Activated gamma-delta T cell (primary cell): ENCODE data around the gene ADAM17.

Source experiments
- DNase-seq: peaks from one replicate; lab custom pipeline; 2025; lab: John Stamatoyannopoulos, UW

The ADAM17 gene

DNA sequence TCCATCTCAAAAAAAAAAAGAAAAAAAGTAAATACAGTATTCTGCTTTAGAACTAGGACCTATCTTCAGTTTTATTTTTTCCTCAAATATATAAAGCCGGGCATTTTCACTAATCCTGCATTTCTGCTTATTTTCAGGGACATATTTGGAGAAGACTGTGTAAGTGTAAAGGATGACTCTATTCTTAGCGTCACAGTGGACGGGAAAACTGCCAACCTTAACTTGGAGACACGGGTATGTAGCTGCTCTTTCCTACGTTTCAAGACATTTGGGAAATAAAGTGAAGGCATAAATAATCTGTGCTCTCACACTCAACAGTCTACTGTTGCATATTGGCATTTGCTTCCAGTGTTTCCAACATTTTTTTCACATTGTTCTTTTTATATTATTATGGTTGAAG, 84.4 kb downstream of the ADAM17 start:
- no peak for DNase-seq

DNA sequence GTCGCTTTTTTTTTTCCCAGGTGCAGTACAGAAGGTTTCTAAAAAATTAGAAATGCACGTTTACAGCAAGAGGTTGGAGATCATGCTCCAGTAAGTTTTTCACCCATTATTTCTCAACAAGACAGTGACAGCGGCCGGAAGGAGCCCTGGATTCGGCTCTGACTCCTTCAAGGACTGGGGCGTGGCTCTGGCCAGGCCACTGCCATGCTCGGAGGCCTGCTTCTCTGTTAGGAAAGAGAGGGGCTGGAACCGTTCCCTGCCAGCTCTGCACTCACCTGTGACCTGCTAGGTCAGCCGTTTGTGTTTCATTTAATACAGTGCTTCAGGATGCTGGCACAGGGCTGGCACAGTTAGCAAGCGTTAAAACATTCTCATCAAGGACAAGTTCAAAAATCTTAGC, 87.9 kb downstream of the ADAM17 start:
- no peak for DNase-seq

DNA sequence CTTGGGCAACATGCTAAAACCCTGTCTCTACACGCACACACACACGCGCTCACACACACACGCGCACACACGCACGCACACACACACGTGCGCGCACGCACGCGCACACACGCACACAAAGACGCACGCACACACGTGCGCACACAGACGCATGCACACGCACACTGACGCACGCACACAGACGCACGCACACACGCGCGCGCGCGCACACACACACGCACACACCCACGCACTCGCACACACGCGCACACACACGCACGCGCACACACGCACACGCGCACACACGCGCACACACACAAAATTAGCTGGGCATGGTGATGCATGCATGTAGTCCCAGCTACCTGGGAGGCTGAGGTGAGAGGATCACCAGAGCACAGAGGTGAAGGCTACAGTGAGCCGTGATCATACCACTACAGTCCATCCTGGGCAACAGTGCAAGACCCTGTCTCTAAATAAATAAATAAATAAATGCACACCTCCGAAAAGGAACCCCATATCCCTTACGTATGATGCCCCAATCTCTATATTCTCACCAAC, 89.4 kb downstream of the ADAM17 start:
- no peak for DNase-seq

DNA sequence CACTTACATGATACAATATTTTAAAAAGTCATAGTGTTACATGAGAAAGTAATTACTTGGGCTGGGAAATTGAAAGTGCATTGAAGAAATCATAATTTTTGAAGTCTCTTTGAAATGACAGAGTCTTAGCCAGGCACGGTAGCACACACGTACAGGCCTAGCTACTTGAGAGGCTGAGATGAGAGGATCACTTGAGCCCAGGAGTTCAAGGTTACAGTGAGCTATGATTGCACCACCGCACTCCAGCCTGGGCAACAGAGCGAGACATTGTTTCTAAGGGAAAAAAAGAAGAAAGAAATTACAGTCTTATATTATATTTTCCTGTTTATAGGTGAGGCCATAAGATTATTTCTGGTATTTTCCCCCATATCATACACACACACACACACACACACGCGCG, 90.5 kb downstream of the ADAM17 start:
- no peak for DNase-seq

DNA sequence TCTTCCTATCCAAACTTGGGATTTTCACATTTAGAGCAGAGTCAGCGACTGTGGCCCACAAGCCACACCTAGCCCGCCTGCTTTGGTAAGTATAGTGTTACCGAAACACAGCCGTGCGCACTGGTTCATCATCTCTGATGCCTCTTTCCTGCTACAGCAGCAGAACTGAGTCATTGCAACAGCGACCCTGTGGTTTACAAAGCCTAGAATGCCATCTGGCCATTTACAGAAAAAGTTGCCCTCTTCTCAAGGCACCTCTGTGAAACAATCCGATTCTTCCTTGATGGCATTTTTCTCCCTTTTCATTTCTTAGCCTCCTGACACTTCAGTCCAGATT, 92.0 kb downstream of the ADAM17 start:
- no peak for DNase-seq

DNA sequence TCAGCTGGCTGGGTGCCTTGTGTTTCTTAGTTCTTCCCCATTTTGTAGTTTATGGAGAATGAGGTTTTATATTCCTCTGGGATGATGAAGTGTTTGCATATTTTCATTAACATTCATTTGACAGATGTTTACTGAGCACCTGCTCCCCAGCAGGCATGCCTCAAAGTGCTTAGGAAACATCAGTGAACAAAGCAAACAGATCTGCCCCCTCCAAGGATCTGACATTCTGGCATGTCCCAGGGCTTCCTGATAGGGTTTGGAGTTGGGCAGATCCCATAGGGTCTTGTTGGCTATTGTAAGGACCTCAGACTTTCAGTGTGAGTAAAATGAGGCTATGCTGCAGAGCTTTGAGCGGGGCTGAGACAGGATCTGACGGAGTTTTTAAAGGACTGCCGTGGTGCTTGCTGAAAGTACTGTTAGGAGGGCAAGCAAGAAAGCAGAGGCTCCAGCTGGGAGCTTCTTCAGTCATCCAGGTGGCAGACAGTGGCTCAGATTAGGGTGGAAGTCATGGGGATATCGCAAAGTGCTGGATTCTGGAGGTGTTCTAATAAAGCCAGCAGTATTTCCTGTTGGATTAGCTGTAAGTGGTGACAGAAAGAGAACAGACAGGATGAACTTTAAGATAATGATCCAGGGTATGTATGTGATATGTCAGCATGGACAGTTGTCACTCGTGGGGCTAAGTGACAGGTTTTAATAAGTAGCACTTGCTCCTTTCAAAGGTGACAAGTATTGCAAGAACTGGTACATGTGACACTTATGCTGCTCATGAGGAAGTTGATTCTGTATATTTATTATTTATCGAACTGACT, 92.5 kb downstream of the ADAM17 start:
- no peak for DNase-seq

DNA sequence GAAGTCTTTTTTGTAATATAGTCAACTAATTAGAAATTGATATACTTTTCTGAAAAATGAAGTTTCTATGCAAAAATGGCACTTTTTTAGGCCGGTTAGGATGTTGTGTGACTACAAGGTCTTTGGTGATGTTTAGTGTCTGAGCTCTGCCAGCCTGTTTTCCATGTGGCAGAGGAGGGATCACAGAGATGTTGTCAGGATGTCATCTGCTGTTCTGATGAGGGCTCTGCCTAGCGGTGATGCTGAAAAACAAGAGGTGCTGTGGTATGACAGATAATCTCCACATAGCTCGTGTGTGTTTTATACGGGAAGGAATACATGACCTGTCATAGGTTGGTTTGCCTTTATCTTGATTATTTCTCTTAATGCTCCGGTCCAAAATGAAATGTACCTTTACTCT, 93.3 kb downstream of the ADAM17 start:
- DNase-seq, result no peak

DNA sequence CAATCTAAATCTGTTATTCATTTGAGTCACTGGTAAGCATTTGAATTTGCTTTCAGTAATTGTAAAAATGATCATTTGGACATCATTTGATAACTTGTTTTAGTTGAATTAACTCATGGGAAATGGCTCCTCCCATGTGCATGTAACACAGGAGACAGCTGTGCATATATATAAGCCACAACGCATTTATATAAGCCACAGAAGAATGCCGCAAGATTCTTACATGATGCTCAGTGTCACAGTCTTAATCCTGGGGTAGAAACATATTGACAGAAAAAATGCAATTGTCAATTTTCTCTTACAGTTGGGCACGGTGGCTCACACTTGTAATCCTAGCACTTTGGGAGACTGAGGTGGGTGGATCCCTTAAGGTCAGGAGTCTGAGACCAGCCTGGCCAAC, 94.6 kb downstream of the ADAM17 start:
- DNase-seq, result no peak

DNA sequence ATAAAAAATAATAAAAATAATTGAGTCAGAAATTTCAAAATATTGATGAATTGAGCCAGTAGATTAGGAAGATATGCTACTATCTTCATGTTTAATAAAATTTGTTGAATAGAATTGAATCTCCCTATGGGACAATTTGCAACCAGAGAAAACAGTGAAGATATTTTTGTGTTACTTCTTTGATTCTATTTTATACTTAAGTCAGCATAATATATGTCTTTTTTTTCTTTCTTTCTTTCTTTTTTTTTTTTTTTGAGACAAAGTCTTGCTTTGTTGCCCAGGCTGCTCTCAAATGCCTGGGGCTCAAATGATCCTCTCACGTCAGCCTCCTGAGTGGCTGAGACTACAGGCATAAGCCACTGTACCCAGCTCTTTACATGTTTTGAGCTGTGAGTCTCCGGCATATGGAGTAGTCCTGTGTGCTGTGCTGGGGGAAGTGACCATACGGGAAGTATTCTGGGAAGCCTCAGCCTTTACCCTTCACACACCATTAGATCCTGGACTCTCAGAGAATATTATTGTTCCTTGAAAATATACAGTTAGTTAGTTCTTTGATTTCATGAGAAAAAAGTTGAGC, 95.1 kb downstream of the ADAM17 start:
- no peak for DNase-seq

DNA sequence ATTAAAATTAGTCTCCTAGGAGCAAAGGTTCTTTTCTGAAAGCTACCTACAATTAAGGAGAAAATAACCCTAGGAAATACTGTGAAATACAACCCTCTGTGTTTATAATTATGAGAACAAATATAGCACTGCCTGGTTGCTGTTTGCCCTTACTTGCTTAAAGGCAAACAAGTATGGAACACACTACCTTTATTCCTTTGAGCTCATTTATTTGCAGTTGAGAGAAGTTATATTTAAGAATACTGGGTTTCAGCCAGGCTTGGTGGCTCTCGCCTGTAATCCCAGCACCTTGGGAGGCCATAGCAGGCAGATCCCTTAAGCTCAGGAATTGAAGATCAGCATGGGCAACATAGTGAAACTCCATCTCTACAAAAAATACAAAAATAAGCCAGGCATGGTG, 104.4 kb downstream of the ADAM17 start:
- DNase-seq, result no peak

DNA sequence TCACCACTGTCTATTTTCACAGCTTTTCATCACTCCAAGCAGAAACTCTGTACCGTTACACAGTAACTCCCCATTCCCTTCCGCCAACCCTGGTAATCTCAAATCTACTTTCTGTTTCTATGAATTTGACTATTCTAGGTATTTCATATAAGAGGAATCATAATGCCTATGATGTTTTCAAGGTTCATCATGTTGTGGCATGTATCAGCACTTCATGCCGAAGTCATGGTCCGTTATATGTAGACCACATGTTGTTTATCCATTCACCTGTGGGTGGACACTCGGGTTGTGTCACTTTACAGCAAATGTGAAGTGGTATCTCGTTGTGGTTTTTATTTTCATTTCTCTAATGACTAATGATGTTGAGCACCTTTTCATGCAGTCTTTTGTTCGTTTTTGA, 110.5 kb downstream of the ADAM17 start:
- no peak for DNase-seq

DNA sequence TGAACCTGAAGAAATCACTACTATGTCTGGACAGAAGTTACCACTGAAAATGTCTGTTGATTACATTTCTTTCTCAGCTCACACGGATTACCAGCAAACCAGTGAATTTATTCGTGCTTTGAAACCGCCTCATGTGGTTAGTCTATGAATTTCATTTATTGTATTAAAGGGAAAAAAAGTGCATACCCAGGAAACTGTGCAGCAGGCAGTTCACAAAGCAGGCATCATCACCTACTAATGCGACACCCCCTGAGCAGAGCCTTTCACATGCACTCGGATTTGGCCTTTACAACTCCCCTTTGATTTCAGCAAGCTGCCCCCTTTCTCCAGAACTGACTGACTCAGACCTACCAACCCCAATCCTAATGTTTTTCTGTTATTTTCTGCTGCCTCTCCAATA, 112.1 kb downstream of the ADAM17 start:
- no peak for DNase-seq

DNA sequence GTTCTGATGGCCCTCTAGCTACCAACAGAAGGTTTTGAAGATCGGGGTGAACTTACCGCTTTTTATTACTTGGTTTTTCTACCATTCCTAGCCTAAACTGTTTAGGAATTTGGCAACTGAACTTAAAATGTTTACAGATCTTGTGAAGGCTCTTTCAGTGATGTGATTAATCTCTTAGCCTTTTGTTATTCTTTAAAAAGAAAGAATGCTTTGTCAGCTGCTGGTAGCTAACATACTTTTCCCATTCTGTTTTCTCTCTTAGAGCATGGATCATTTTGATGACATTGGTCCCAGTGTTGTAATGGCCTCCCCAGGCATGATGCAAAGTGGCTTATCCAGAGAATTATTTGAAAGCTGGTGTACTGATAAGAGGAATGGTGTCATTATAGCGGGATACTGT, 114.1 kb downstream of the ADAM17 start:
- DNase-seq, result no peak

DNA sequence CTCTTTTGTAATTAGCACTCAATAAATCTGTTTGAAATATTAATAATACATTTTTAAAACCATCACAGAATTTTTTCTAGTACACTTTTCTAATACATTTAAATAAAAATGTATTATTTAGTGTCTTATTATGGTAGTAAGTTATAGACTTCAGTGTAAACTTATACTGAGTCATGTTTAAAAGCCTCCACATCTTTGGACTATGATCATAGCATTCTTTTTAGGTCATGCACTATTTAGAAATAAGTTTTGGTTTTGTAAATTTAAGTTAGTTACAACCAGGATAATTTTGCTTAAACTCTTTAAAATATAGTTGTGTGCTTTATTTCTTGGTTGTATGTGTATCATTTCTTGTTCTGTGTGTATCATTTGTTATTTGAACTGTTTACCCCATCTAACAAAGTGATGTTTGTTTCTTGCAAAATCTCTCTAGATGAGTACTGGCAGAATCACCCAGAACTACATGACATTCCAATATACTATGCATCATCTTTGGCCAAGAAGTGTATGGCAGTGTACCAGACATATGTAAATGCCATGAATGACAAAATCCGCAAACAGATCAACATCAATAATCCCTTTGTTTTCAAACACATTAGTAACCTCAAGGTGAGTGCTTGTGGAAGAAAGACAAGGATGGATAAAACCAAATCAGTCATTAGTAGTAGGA, 115.4 kb downstream of the ADAM17 start:
- DNase-seq, result no peak

DNA sequence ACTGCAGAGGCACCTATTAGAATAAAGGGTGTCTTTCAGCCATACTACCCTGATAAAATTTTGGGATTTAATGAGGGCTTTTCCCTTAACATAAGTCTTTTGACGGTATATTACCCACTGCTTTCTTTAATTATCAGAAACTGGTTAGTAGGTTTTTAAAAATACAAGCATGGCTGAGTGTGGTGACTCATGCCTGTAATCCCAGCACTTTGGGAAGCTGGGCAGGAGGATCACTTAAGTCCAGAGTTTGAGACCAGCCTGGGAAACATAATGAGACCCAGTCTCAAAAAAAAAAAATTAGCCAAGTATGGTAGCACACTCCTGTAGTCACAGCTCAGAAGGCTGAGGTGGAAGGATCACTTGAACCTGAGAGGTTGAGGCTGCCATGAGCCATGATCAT, 116.1 kb downstream of the ADAM17 start:
- no peak for DNase-seq
